Stimulated activated memory B cell treated with anti-CD40 and anti-IgM and Interleukin-4, amounts not matched to agents 10 μg/mL and 1 μg/mL and 100 μg/mL, for 72 hours (primary cell): ENCODE data around the gene USP31.

Experiments used
- ATAC-seq: fragments of 150-1000 bp; cut with Tn5 transposase; 2 replicates; pipeline ENCODE4 v1.10.0; 2021
- H3K27ac Mint-ChIP-seq: one replicate; pipeline ENCODE4 v1.8.0; 2022; ENCODE audit warnings: mild to moderate bottlenecking, mixed read lengths
- H3K27me3 Mint-ChIP-seq: one replicate; pipeline ENCODE4 v1.8.0; 2022; ENCODE audit warnings: mixed read lengths
- H3K36me3 Mint-ChIP-seq: one replicate; pipeline ENCODE4 v1.8.0; 2022; ENCODE audit warnings: mixed read lengths
- H3K4me1 Mint-ChIP-seq: one replicate; pipeline ENCODE4 v1.8.0; 2022; ENCODE audit warnings: mixed read lengths
- H3K4me3 Mint-ChIP-seq: one replicate; pipeline ENCODE4 v1.8.0; 2022; ENCODE audit warnings: mild to moderate bottlenecking, moderate library complexity, mixed read lengths
- H3K9me3 Mint-ChIP-seq: one replicate; pipeline ENCODE4 v1.8.0; 2022; ENCODE audit warnings: mixed read lengths

The USP31 gene

GRCh38 chr16:23131036-23131435 is 18.2 kb downstream of the USP31 start:
- no peak for ATAC-seq
- peaks cover 19% of the 10 kb centered on the region for H3K36me3 Mint-ChIP-seq
- no peaks in the 10 kb centered on the region for H3K4me1 Mint-ChIP-seq

DNA sequence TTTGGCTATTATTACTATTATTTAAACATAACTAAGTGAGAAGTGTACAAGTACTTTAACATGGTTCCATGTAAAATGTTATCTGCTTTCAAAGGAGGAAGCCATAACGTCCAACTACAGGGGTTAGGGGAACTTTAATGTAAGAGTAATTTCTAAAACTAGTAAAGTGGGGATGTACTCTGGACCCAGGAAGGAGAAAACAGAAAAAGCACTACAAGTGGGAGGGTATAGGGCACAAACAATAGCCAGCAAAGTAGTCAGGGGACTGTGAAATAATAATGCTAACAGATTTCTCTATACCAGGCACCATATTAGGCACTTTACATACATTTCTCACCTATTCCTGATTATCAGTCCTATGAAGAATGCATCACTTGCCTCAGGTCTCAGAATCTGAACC is 19.6 kb downstream of the USP31 start:
- H3K27me3 Mint-ChIP-seq, result no peaks in the 10 kb centered on the region
- no peak overlapping the region for H3K27ac Mint-ChIP-seq
- no peaks in the 10 kb centered on the region for H3K9me3 Mint-ChIP-seq
- no peak for ATAC-seq
- peaks cover 9% of the 10 kb centered on the region for H3K4me1 Mint-ChIP-seq
- H3K4me3 Mint-ChIP-seq, result no peak overlapping the region
- H3K36me3 Mint-ChIP-seq, result peaks cover 8% of the 10 kb centered on the region

More at GRCh38 chr16:23131036-23131435, 18.2 kb downstream of the USP31 start:
- Mint-ChIP-seq H3K27me3 (no peaks in the 10 kb centered on the region), H3K9me3 (no peaks in the 10 kb centered on the region), H3K4me3 (no peak overlapping the region), H3K27ac (no peak overlapping the region)

GRCh38 chr16:23128056-23128455 is 21.2 kb downstream of the USP31 start:
- H3K36me3 Mint-ChIP-seq, result no peaks in the 10 kb centered on the region
- H3K27me3 Mint-ChIP-seq, result no peaks in the 10 kb centered on the region
- H3K9me3 Mint-ChIP-seq, result no peaks in the 10 kb centered on the region
- H3K27ac Mint-ChIP-seq, result no peak overlapping the region
- H3K4me1 Mint-ChIP-seq, result peaks cover 16% of the 10 kb centered on the region
- no peak for ATAC-seq
- H3K4me3 Mint-ChIP-seq, result no peak overlapping the region

GRCh38 chr16:23125277-23125676 is 24.0 kb downstream of the USP31 start:
- no peaks in the 10 kb centered on the region for H3K36me3 Mint-ChIP-seq
- peaks cover 22% of the 10 kb centered on the region for H3K4me1 Mint-ChIP-seq
- H3K4me3 Mint-ChIP-seq, result no peak overlapping the region
- no peak overlapping the region for H3K27ac Mint-ChIP-seq
- no peaks in the 10 kb centered on the region for H3K27me3 Mint-ChIP-seq
- ATAC-seq, result no peak
- H3K9me3 Mint-ChIP-seq, result no peaks in the 10 kb centered on the region

DNA sequence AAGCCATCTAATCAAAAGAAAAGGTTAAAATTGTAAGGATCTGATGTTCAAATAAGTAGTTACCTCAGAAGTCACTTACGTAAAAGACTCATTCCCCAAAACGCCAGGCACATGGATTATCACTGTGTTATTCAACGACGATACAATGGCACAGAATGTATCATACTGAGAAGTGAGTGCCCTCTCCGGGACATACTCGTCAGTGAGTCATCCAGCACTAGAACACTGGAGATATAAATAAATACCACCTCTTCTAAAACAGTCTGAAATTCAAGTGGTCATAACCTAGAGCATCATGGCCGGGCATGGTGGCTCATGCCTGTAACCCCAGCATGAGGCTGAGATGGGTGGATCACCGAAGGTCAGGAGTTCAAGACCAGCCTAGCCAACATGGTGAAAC is 24.9 kb downstream of the USP31 start:
- ATAC-seq, result no peak
- no peak overlapping the region for H3K4me3 Mint-ChIP-seq

GRCh38 chr16:23122144-23122543 is 27.1 kb downstream of the USP31 start:
- no peaks in the 10 kb centered on the region for H3K27me3 Mint-ChIP-seq
- no peak for ATAC-seq
- H3K27ac Mint-ChIP-seq, result no peak overlapping the region
- H3K4me3 Mint-ChIP-seq, result no peak overlapping the region
- peaks cover 6% of the 10 kb centered on the region for H3K36me3 Mint-ChIP-seq
- H3K9me3 Mint-ChIP-seq, result no peaks in the 10 kb centered on the region
- peaks cover 22% of the 10 kb centered on the region for H3K4me1 Mint-ChIP-seq

More for the DNA sequence above, 24.9 kb downstream of the USP31 start:
- Mint-ChIP-seq H3K36me3 (no peaks in the 10 kb centered on the region), H3K9me3 (no peaks in the 10 kb centered on the region), H3K4me1 (peaks cover 22% of the 10 kb centered on the region), H3K27me3 (no peaks in the 10 kb centered on the region), H3K27ac (no peak overlapping the region)

DNA sequence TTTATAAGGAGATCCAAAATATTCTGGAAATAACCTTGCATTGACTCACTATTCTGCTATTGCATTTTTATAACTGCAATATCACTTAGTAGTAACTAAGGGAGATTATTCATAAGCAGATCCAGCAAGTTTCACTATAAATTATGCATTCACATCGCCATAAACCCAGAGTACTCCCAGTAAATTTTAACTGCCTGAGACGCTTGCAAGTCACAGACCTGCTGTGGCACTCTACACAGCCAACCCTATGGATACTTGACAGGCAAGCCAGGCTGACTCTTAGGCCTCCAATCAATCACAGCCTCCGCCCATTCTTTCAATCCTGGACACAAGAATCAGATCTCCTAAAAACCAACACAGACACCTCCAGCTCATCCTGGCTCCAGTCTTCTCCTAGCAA is 28.2 kb downstream of the USP31 start:
- H3K9me3 Mint-ChIP-seq, result no peaks in the 10 kb centered on the region
- peaks cover 22% of the 10 kb centered on the region for H3K4me1 Mint-ChIP-seq
- no peak for ATAC-seq
- no peaks in the 10 kb centered on the region for H3K27me3 Mint-ChIP-seq
- H3K27ac Mint-ChIP-seq, result no peak overlapping the region
- H3K4me3 Mint-ChIP-seq, result no peak overlapping the region
- H3K36me3 Mint-ChIP-seq, result peaks cover 7% of the 10 kb centered on the region

- ATAC-seq, result no peak
- no peaks in the 10 kb centered on the region for H3K9me3 Mint-ChIP-seq
- no peak overlapping the region for H3K4me3 Mint-ChIP-seq
- no peaks in the 10 kb centered on the region for H3K27me3 Mint-ChIP-seq
- no peak overlapping the region for H3K27ac Mint-ChIP-seq
- peaks cover 7% of the 10 kb centered on the region for H3K36me3 Mint-ChIP-seq
- peaks cover 21% of the 10 kb centered on the region for H3K4me1 Mint-ChIP-seq
Observed at GRCh38 chr16:23120562-23120961, 28.7 kb downstream of the USP31 start.

DNA sequence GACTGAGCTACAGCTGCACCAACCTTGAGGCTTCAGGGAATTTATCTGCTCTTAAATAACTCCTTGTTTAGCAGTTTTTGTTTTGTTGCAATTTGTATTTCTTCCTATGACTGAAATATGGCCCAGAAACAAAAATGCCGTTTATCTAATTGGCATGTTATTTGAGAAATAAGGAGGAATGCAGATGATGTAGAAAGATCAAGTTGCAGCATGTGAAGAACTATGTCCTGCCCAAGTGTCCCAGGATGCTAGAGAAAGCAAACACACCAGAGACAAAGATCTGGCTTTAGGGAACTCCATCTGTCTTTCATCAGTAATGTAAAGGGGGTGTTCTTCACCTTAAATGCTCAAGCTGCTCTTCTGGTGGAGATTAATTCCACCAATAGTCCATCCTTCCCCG is 29.7 kb downstream of the USP31 start:
- H3K36me3 Mint-ChIP-seq, result peaks cover 7% of the 10 kb centered on the region
- no peak for ATAC-seq
- peaks cover 13% of the 10 kb centered on the region for H3K4me1 Mint-ChIP-seq
- no peak overlapping the region for H3K27ac Mint-ChIP-seq
- no peaks in the 10 kb centered on the region for H3K9me3 Mint-ChIP-seq
- no peak overlapping the region for H3K4me3 Mint-ChIP-seq
- H3K27me3 Mint-ChIP-seq, result no peaks in the 10 kb centered on the region

DNA sequence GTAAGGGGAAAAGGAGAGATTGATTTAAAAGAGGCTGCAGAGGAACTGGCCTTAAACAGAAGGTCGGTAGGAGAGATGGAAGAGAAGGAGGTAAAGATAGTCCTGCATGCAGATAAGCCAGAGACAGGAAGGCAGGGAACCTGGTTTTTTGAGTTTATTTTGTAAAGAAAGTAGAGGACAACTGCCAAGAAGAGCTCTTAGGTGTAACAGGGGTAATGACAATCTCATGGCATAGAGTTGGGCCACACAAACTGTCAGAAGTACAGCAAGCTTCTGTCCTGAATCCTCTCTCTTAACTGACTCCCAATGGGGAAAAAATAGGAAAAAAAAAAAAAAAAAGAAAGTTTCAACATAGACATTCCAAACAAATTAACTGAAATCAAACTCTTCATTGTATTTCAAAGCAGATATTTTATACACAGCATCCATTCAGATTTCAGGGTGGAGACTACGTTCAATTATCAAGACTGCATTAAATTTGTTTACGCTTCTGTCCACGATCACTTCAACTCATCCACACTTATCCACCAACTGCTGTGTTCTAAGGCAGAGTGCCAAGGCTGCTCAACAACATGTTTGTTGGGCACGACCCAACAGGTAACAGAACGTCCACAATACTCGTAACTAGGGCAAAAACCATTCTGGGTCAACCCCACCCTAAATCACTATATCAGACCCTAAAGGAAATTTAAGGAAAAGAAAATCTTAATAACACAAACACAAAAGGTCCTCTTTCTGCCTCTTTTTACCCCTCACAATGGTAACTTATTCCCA is 34.9 kb downstream of the USP31 start:
- Mint-ChIP-seq H3K4me3 (no peak overlapping the region), H3K27me3 (no peaks in the 10 kb centered on the region), H3K36me3 (peaks cover 18% of the 10 kb centered on the region), H3K27ac (no peak overlapping the region), H3K4me1 (no peaks in the 10 kb centered on the region), H3K9me3 (no peaks in the 10 kb centered on the region)
- no peak for ATAC-seq

- no peak overlapping the region for H3K27ac Mint-ChIP-seq
- H3K36me3 Mint-ChIP-seq, result peaks cover 24% of the 10 kb centered on the region
- no peaks in the 10 kb centered on the region for H3K9me3 Mint-ChIP-seq
- no peak overlapping the region for H3K4me3 Mint-ChIP-seq
- H3K27me3 Mint-ChIP-seq, result no peaks in the 10 kb centered on the region
- no peaks in the 10 kb centered on the region for H3K4me1 Mint-ChIP-seq
- ATAC-seq, result no peak
Observed at GRCh38 chr16:23113185-23113584, 36.1 kb downstream of the USP31 start.

- Mint-ChIP-seq H3K4me1 (no peaks in the 10 kb centered on the region), H3K27ac (no peak overlapping the region), H3K4me3 (no peak overlapping the region), H3K36me3 (peaks cover 36% of the 10 kb centered on the region), H3K27me3 (no peaks in the 10 kb centered on the region), H3K9me3 (no peaks in the 10 kb centered on the region)
- no peak for ATAC-seq
Observed at GRCh38 chr16:23110257-23110899, 38.9 kb downstream of the USP31 start.

DNA sequence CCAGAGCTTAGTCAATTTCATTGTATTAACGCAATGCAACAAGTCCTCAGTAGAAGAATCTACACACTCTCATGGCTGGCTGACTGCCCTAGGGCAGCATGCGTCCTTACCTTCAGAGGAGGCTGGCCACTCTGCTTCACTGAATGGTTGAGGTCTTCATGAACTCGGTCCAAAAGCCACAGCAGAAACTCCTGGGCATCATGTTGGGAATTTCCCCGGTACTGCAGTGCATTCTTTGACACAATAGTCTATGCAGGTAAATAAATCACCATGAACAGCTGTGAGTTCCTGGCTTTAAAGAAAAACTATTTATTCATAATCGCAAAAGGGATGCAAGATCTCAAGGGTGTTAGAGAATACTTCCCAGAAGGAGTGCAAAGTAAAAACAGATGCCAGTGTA is 41.3 kb downstream of the USP31 start:
- H3K36me3 Mint-ChIP-seq, result peaks cover 37% of the 10 kb centered on the region
- no peak overlapping the region for H3K4me3 Mint-ChIP-seq
- no peak for ATAC-seq
- no peak overlapping the region for H3K27ac Mint-ChIP-seq
- H3K9me3 Mint-ChIP-seq, result no peaks in the 10 kb centered on the region
- no peaks in the 10 kb centered on the region for H3K27me3 Mint-ChIP-seq
- H3K4me1 Mint-ChIP-seq, result no peaks in the 10 kb centered on the region

DNA sequence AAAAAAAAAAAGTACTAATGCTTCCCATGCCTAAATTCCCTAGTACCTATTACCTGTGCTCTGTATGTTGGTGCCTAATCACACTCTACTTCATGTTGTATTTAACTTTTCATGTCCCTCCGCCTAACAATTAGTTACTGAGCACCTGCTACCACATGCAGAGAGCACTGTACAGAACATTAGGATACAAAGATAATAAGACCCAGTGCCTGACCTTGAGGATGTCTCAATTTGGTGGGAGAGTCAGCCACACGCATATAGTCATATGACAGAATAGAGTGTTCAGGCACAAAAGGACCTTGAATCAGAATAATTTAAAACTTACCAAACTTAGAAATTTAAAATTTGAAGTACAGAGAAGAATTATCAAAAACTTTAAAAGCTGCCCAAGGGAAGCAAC is 42.1 kb downstream of the USP31 start:
- no peak for ATAC-seq
- no peaks in the 10 kb centered on the region for H3K9me3 Mint-ChIP-seq
- H3K4me1 Mint-ChIP-seq, result no peaks in the 10 kb centered on the region
- no peaks in the 10 kb centered on the region for H3K27me3 Mint-ChIP-seq
- H3K4me3 Mint-ChIP-seq, result no peak overlapping the region
- peaks cover 37% of the 10 kb centered on the region for H3K36me3 Mint-ChIP-seq
- H3K27ac Mint-ChIP-seq, result no peak overlapping the region

DNA sequence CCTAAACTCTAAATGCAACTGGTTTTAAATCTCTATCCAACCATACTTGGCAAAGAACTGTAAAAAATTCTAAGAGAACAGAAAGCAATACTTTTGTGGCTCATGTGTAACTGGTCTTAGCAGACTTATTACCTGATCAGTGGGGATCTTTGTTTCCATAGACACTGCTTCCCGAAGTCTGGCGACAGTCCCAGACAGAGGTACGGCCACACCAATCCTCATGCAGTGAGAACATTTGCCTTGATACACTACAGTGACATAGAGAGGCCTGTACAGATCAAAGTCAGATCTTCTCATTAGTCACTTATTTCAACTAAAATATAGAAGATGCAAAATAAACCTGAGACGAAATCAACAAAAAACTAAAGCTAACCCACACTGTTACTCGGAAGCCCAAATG is 43.9 kb downstream of the USP31 start:
- no peaks in the 10 kb centered on the region for H3K4me1 Mint-ChIP-seq
- H3K9me3 Mint-ChIP-seq, result no peaks in the 10 kb centered on the region
- peaks cover 41% of the 10 kb centered on the region for H3K36me3 Mint-ChIP-seq

More for the DNA sequence above, 43.9 kb downstream of the USP31 start:
- H3K4me3 Mint-ChIP-seq, result no peak overlapping the region
- no peaks in the 10 kb centered on the region for H3K27me3 Mint-ChIP-seq
- ATAC-seq, result no peak
- no peak overlapping the region for H3K27ac Mint-ChIP-seq
